HL-60 (cell line): ENCODE data around the gene NEK11.

Source experiments
- CTCF ChIP-seq: IDR thresholded peaks from one replicate; pipeline ENCODE4 v1.5.1; 2011; ENCODE audit warnings: low read length, control low read depth, inconsistent platforms; ENCODE audit not compliant: insufficient read depth
- POLR2AphosphoS5 ChIP-seq: IDR thresholded peaks from 2 replicates; pipeline ENCODE4 v1.6.1; 2012; ENCODE audit warnings: low read depth
- TF ChIP-seq, protein P1 (sequence below): IDR thresholded peaks from 2 replicates; pipeline ENCODE4 v1.6.1; 2012; ENCODE audit warnings: low read depth; ENCODE audit not compliant: insufficient replicate concordance

GRCh38 chr3:131323792-131324191 lies 297.1 kb downstream of the NEK11 start:
- TF ChIP-seq, protein P1, sequence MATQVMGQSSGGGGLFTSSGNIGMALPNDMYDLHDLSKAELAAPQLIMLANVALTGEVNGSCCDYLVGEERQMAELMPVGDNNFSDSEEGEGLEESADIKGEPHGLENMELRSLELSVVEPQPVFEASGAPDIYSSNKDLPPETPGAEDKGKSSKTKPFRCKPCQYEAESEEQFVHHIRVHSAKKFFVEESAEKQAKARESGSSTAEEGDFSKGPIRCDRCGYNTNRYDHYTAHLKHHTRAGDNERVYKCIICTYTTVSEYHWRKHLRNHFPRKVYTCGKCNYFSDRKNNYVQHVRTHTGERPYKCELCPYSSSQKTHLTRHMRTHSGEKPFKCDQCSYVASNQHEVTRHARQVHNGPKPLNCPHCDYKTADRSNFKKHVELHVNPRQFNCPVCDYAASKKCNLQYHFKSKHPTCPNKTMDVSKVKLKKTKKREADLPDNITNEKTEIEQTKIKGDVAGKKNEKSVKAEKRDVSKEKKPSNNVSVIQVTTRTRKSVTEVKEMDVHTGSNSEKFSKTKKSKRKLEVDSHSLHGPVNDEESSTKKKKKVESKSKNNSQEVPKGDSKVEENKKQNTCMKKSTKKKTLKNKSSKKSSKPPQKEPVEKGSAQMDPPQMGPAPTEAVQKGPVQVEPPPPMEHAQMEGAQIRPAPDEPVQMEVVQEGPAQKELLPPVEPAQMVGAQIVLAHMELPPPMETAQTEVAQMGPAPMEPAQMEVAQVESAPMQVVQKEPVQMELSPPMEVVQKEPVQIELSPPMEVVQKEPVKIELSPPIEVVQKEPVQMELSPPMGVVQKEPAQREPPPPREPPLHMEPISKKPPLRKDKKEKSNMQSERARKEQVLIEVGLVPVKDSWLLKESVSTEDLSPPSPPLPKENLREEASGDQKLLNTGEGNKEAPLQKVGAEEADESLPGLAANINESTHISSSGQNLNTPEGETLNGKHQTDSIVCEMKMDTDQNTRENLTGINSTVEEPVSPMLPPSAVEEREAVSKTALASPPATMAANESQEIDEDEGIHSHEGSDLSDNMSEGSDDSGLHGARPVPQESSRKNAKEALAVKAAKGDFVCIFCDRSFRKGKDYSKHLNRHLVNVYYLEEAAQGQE: no peak
- TF ChIP-seq POLR2AphosphoS5: no peak
- no peak for TF ChIP-seq CTCF
